K562 (cell line): Measurements from ENCODE around the gene ZBTB16. TPM values are rescaled to one million over a fixed set of nuclear protein-coding genes. Genes with fewer than 3 reads are reported as not detected.
A peak's percentile ranks its signal among the peaks of the same experiment; 100 is the strongest.

Experiments used
- ASH1L ChIP-seq: fragments of 450-650 bp; IDR thresholded peaks from 2 replicates; pipeline ENCODE4 v1.6.1; 2018; ENCODE audit warnings: borderline replicate concordance, mild to moderate bottlenecking, low read depth; ENCODE audit not compliant: partially characterized antibody
- BACH1 ChIP-seq: fragments of 200-800 bp; sonication (Bioruptor generic); IDR thresholded peaks from 2 replicates; pipeline ENCODE4 v1.6.1; 2016; ENCODE audit warnings: missing genetic modification characterization, missing compliant biosample characterization
- CBX2 ChIP-seq: fragments of 200-600 bp; sonication (generic); IDR thresholded peaks from one replicate; pipeline ENCODE4 v1.6.1; 2012; ENCODE audit warnings: mild to moderate bottlenecking, low read length, inconsistent platforms; ENCODE audit not compliant: insufficient read depth, poor library complexity, severe bottlenecking
- CREBBP ChIP-seq: IDR thresholded peaks from one replicate; pipeline ENCODE4 v1.6.1; 2012; ENCODE audit warnings: low read depth, mild to moderate bottlenecking, control low read depth, inconsistent platforms, low read length
- CREM ChIP-seq: IDR thresholded peaks from 2 replicates; pipeline ENCODE4 v1.6.1; 2014; ENCODE audit warnings: antibody characterized with exemption, low read depth
- ETS1 ChIP-seq: conservative IDR thresholded peaks from 2 replicates; pipeline ENCODE4 v1.6.1; 2011; ENCODE audit warnings: low read depth, mild to moderate bottlenecking, low read length; ENCODE audit not compliant: control insufficient read depth
- GTF3C2 ChIP-seq: IDR thresholded peaks from 3 replicates; pipeline ENCODE4 v1.6.1; 2011; ENCODE audit warnings: borderline replicate concordance, mild to moderate bottlenecking, moderate library complexity; ENCODE audit not compliant: insufficient read length; ENCODE audit errors: extremely low read depth
- HDAC1 ChIP-seq, 2 experiments: fragments of 450-650 bp; IDR thresholded peaks; 2 replicates each; pipeline ENCODE4 v1.6.1; 2016 to 2017; ENCODE audit warnings: inconsistent platforms in 1 of 2, mild to moderate bottlenecking in 1 of 2, moderate library complexity in 1 of 2
- HNRNPUL1 ChIP-seq: fragments of 200-400 bp; formaldehyde crosslinking; IDR thresholded peaks from 2 replicates; pipeline ENCODE4 v1.6.1; 2017; ENCODE audit warnings: low read length
- LEF1 ChIP-seq: fragments of 450-650 bp; IDR thresholded peaks from 2 replicates; pipeline ENCODE4 v1.6.1; 2016; ENCODE audit warnings: mild to moderate bottlenecking
- MAFK ChIP-seq: IDR thresholded peaks from 2 replicates; pipeline ENCODE4 v1.6.1; 2011; ENCODE audit warnings: low read length, improper control_type of control experiment
- MTA2 ChIP-seq: fragments of 450-650 bp; IDR thresholded peaks from 2 replicates; pipeline ENCODE4 v1.6.1; 2016; ENCODE audit warnings: low read depth
- NEUROD1 ChIP-seq: fragments of 150-350 bp; IDR thresholded peaks from 2 replicates; pipeline ENCODE4 v1.6.1; 2014; ENCODE audit warnings: borderline replicate concordance, low read length, low read depth; ENCODE audit not compliant: partially characterized antibody
- NFXL1 ChIP-seq: fragments of 450-650 bp; formaldehyde crosslinking; IDR thresholded peaks from 2 replicates; pipeline ENCODE4 v1.4.0; 2021; ENCODE audit warnings: mild to moderate bottlenecking
- RNF219 ChIP-seq: fragments of 250-450 bp; sonication (Bioruptor Pico); IDR thresholded peaks from 2 replicates; pipeline ENCODE4 v1.5.0; 2022; ENCODE audit warnings: mild to moderate bottlenecking
- SMARCE1 ChIP-seq: fragments of 450-650 bp; IDR thresholded peaks from 2 replicates; pipeline ENCODE4 v1.7.1; 2016; ENCODE audit warnings: mild to moderate bottlenecking
- ZBTB5 ChIP-seq: fragments of 450-650 bp; IDR thresholded peaks from 2 replicates; pipeline ENCODE4 v1.6.1; 2017; ENCODE audit warnings: antibody characterized with exemption
- ZBTB8A ChIP-seq: fragments of 450-650 bp; IDR thresholded peaks from 2 replicates; pipeline ENCODE4 v1.6.1; 2018; ENCODE audit warnings: mild to moderate bottlenecking, moderate library complexity; ENCODE audit not compliant: partially characterized antibody
- ZNF282 ChIP-seq: sonication (generic); formaldehyde crosslinking; IDR thresholded peaks from 2 replicates; pipeline ENCODE4 v1.8.1; 2023; ENCODE audit warnings: missing genetic modification reagents
- ZNF551 ChIP-seq: fragments of 250-450 bp; sonication (Bioruptor Pico); IDR thresholded peaks from 2 replicates; pipeline ENCODE4 v1.5.0; 2021; ENCODE audit warnings: mild to moderate bottlenecking, moderate library complexity
- polyA plus RNA-seq, 8 experiments: library from polyadenylated mRNA; depleted of rRNA in 4 of 8; stranded (reverse) in 5 of 8; unstranded in 3 of 8; fragments of >200 nt; fragmentation: Nextera tagmentation in 2 of 8; fragmentation: Illumina TruSeq in 1 of 8; extraction: Ambion mirVana in 2 of 8; extraction: Trizol in 1 of 8; gene quantifications; 2 replicates each; pipeline versions ENCODE4 v1.2.1 to v1.2.3, GENCODE V29; 2011 to 2014; ENCODE audit warnings: inconsistent platforms in 1 of 8, missing spikeins in 1 of 8
- total RNA-seq, 7 experiments: library from RNA; depleted of rRNA in 6 of 7; stranded (reverse); fragments of >200 nt in 6 of 7; fragmentation: Illumina TruSeq in 2 of 7; extraction: Trizol in 2 of 7; gene quantifications; 2 replicates each; pipeline versions ENCODE4 v1.2.1 to v1.2.3, GENCODE V29; 2011 to 2021; ENCODE audit warnings: low replicate concordance in 1 of 7

The ZBTB16 gene
- total and polyA plus RNA-seq, 9 of the 15 experiments (the other 6 are each of a cell fraction or from before 2014, with no cell fraction given) = 0.06 to 0.40 (median 0.24) TPM; not detected in 4

GRCh38 chr11:114159802-114160632 lies 100.5 kb downstream of the ZBTB16 start (continued):
- peak; percentile 64 for TF ChIP-seq CREM
- no peak for TF ChIP-seq HNRNPUL1
- TF ChIP-seq CBX2 = no peak
- TF ChIP-seq CREBBP = no peak
- TF ChIP-seq MTA2 = no peak; the same call in 1 of the 2 replicates
- TF ChIP-seq ZBTB8A = no peak
- no peak for TF ChIP-seq MAFK
- no peak for TF ChIP-seq ZNF282 (CRISPR knock-in tag)
- no peak for TF ChIP-seq NFXL1
- no peak for TF ChIP-seq ASH1L
- TF ChIP-seq SMARCE1 = peak; percentile 77; the same call in 1 of the 2 replicates
- peak; percentile 40 for TF ChIP-seq NEUROD1
- TF ChIP-seq GTF3C2 = no peak
- peak in 1 of 2 experiments; percentile 60; a peak in 1 of 4 replicates for TF ChIP-seq HDAC1 (IDR thresholded peaks at IDR 0.05)
- TF ChIP-seq LEF1 = peak; percentile 89
- no peak for TF ChIP-seq BACH1 (tag)
- TF ChIP-seq ZNF551 (CRISPR knock-in tag) = no peak
- no peak for TF ChIP-seq RNF219
- no peak for TF ChIP-seq ZBTB5
- peak; percentile 59; the same call in 1 of the 2 replicates for TF ChIP-seq ETS1
